Stimulated activated CD8-positive, alpha-beta memory T cell treated with anti-CD3 and anti-CD28 coated beads, Interleukin-7, amount 100 ng/mL, for 1 hour (primary cell): ENCODE results near the gene ASTN2.

Experiments used
- DNase-seq, 2 donors: peaks; one replicate each; pipeline ENCODE4 v3.0.0-alpha.2; 2020; ENCODE audit warnings: low read depth in 2 of 2

ASTN2 gene

DNA sequence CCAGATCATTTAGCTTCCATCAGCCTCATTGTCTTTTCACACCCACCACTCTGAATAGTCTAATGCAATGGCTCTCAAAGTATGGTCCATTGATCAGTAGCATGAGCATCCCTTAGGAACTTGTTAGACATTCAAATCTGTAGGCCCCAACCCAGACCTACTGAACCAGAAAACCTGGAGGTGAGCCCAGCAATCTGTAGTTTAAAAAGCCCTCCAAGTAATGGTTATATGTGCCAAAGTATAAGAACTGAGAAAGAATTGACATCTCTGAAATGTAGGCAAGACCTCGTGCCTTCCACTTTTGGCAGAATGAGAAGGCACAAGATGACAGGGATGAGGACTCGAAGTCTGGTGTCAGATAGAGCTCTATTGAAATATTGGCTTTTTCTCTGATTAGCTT is 460.1 kb downstream of the ASTN2 start:
- no peak for DNase-seq

DNA sequence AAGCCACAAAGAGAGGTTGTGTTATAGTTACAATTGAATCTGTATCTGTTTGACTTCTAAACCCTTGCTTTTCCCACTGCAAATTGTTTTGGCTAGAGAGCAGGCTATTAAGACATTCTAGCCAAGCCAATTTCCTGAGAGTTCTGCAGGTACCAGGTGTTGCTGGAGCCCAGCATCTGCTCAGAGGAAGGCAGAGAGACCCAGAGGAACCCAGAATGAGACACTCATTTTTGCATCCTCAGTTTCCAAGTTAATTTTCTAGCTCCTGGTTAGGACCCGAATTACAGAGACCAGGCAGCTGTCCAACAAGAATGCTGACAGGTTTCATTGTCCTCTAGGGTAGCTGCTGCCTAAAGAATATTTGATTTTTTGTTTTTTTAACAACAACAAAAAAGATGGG is 461.6 kb downstream of the ASTN2 start:
- no peak for DNase-seq

DNA sequence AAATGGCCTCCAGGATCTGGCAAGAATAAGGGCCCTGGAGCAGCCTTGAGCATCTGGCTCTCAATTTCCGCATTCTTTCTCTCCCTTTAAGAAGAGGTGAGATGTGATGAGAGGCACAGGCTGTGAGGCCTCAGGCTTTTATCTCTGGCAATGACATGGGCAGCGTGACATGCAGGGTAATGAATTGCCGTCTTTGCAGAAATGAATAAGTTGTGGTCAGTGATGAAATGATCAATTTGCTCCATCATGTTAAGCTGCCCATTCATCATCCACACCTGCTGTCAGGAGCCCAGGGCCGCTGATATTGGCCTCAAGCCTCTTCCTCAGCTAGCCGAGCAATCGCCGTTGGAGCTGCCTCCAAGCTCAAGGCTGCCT is 462.4 kb downstream of the ASTN2 start:
- no peak for DNase-seq

DNA sequence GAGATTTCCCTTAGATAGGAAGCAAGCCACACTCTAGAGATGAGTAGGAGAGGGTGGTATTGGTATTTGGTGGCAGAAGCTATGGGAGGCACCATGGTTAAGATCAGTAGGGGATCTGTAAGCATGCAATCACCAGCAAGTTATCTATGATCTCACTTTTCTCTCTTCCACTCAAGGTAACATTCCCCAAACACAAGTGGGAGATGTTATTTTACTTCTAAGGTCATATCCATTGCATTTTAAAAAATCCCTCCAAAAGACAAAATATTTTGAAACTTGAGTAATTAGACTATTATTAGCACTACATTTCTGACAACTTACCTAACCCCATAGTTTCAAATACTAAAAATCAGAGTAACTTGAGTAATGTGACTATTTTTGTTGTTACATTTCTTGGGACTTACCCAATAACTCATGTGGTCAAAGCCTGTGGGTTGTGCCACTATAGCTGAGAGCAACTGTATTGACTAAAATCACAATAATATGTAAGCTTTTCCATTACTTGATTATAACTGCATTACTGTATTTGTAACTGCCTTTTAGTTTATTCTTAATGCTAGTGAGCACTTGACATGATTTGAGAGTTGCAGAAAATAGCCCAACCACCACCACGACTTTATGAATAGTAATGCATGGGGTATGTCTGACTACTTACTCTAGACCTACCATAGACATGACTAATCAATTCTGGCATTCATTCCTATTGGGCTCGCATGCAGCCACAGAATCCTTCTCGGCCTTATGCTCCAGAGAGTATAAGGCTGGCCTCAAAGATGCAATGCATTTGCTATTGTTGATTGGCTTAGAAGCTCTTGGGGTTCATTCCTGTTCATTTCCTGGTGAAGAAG is 463.0 kb downstream of the ASTN2 start:
- DNase-seq = no peak

DNA sequence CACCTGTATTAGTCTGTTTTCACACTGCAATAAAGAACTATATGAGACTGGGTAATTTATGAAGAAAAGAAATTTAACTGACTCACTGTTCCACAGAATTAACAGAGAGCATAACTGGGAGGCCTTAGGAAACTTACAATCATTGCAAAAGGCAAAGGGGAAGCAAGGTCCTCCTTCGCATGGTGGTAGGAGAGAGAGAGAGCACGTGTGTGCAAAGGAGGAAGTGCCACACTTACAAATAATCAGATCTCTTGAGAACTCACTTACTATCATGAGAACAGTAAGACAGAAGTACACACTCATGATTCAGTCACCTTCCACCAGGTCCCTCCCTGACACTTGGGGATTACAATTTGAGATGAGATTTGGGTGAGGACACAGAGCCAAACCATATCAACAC is 469.0 kb downstream of the ASTN2 start:
- no peak for DNase-seq

DNA sequence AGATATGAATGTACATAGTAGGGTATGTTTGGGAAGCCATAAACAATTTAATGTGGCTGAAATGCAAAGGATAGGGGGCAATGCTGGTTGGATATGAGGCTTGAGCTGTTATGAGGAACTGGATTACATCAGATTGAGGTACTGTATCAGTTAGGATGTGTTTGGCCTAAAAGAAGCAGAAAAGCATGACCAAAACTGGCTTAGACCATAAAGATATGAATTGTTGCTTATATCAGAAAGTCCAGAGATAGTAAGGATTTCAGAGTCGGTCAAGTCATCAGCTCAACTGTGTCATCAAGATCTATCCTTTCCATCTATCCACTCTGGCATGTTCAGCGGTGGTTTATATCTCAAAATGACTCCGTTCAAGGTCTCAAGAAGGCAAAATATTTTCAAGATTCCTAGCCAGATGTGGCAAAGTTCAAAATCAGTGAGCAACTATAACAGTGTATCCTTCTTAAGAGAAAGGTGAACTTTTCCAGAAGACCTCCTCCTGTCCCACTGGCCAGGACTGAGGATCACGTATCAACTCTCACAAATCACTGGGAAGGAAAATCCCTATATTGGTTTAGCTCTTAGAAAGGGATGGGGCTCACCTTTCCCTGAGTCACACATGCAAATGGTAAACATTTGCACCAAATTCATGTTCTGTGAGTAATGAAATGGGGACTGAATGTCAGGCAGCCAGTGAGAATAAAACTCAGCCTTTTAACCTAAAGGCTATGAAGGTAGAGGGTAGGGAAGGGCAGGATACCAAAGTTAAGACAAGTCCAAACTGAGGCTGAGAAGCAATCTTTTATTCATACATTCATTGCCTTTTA is 469.9 kb downstream of the ASTN2 start:
- no peak for DNase-seq

DNA sequence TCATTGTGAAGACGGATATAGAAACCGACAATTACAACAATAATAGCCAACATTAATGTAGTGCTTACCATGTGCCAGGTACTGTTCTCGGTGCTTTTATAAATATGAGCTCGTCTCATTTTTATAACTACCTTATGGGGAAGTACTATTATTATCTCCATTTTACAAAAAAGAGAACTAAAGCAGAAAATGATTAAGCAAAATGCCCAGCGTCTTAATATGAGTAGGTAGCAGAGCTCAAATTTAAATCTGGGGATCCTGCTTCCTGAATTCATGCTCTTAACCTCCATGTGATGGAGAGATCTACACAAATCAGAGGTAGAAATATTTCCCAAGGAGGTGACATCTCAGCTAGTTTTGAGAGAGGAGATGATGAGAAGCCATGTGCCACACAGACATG is 470.9 kb downstream of the ASTN2 start:
- no peak for DNase-seq

DNA sequence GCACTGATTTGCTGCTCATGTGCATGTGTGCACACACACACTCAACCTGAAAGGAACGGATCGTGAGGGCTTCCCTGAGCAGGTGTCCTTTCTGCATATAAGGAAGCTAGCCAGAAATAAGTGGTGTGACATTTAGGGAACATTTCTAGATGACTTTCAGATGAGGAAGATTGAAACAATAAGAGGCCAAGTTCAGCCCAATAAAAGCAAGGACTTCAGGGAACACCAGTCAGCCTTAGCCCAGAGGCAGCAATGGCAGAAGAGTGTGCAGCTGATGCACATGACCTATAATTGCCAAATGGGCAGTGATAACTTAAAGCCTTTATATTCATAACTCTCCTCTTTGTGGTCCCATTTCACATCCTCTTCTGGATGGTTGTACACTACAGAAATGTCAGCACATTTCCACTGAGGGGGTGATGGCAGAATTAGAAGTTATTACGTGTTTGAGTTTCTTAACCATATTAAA is 472.2 kb downstream of the ASTN2 start:
- DNase-seq = no peak

DNA sequence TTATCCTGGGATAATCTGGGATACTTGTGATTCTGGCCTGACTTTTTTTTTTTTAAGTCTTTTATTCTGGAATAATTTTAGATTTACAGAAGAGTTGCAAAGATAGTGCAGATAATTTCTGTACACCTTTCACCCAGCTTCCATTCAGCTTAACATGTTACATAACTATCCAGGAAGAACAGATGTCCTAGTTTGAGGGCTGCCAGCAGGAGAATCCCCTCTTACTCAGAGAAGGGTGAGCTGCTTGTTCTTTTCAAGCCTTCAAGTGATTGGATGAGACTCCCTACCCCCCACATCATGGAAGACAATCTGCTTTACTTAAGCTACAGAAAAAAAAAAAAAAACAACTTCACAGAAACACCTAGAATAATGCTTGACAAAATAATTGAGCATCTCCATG is 473.6 kb downstream of the ASTN2 start:
- no peak for DNase-seq

DNA sequence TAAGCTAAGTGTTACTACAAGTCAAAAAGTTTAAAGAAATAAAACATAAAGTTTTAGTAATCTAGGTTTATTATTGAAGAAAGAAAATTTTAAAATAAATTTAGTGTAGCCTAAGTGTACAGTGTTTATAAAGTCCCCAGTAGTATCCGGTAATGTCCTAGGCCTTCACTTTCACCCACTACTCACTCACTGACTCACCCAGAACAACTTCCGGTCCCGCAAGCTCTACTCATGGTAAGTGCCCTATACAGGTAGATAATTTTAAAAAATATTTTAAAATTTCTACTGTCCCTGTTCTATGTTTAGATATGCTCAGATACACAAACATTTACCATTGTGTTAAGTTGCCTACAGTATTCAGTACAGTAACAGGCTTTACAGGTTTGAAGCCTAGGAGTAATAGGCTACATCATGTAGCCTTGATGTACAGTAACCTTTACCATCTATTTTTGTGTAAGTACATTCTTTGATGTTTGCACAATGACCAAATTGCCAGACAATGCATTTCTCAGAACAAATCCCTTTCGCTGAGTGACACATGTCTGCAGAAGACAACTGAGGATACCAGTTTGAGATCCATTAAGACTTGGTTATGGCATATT is 474.1 kb downstream of the ASTN2 start:
- DNase-seq = no peak

DNA sequence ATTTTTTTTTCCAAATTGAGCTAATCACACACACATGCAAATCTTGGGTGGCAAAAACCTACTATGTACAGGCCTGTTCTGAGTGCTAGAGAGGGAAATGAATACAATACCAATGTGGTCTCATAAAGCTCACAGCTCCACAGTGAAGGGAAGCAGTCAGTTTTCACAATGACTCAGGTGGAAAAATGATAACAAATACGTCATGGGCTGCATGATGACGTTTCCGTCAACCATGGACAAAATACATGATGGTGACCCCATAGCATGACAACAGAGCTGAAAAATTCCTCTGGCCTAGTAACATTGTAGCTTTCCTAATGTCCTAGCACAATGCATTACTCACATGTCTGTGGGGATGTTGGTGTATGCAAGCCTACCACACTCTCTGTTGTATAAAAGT is 475.2 kb downstream of the ASTN2 start:
- DNase-seq = no peak

DNA sequence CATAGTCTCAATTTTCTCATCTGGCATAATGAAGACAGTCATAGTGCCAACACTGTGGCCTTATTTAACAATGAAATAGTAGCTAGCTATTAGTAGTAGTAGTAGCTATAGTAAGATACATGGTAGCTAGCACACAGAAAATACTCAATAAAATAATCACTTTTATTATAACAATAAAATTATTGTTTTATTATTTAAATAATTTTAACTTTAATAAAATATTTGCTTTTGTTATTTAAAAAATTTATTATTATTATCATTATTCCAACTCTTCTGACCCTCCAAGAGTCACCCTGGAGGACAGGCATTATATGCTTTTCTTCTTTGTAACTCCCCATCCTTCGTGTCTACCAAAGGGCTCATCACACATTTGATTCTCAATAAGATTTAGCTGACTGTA is 475.7 kb downstream of the ASTN2 start:
- DNase-seq = no peak

DNA sequence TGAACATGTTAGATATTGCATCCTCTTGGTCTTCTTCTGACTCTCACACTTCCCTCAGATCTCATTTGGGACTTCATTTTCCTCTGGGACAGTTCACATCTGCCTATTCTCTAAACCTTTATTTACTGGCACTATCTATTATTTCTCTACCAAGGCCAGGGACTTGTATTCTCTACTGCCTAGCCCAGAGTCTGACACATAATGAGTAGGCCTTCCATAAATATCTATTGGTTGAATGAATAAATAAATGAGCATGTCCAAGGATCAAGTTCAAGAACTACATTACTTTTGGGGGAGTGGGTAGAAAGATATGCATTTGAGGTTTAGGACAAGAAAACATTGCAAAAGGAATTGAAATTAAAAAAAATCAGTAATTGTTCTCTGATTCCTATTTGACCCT is 477.5 kb downstream of the ASTN2 start:
- no peak for DNase-seq

DNA sequence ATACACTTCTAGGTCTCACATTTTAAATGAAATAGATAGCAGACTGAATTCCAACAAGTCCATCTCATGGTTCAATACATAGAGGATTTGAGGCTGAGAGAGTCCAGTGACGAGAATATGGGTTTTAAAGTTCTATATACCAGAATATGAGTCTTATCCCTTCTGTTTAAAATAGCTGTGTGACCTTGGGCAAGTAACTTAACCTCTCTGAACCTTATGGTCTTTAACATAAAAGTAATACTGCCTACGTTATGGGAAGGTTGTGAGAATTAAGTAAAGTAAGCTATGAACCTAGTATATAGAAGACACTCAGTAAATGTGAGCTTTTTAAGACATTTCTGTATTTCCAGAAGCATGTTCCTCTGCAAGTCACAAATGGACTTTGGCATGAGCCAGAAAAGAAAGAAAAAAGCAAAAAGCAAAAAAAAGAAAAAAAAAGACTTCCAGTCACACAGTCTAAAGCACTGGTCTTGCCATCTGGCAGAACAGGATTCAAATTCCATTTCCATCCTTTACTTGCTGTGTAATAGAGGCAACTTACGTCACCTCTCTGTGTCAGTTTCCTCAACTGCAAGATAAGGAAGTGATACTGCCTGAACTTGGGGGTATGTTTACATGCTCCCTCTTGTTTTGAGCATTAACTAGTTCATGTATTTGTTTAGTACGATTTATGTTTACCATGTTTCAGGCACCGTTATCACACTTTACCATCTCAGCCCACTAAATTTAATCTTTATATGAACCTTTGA is 479.5 kb downstream of the ASTN2 start:
- no peak for DNase-seq

DNA sequence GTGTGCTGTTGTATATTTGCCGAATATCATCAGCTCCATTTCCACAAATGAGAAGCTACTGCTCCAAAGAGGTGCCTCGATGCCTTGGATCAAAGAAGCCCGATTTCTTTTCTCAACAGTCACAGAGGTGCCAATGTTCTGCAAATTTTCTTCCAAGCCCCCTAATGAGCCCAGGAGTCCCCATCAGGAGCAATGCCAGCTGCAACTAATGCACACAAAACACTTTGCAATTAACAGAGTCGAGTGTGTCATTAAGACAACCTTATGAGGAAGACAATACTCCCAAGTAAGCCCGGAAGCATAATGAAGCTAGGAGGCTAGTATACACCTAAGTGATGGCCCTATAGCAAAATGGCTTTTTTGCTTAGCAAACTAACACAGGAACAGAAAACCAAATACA is 480.7 kb downstream of the ASTN2 start:
- no peak for DNase-seq

DNA sequence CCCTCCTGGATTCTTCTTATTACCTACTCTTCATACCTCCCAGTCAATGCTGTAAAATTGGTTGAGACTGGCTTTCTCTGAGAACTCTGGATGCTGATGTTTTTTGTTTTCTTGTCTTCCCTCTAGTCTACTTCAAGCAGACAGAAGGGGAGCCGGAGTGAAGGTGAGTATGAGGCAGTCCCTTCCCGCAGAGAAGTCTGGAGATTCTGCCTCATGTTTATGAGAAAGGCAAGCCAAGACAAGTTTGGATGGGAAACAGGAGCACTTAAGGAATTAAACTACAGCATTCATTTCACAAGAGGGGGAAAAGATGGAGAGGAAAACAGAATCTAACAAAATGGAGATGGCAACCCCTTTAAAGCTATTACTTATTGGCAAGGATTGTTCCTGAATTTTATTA is 481.6 kb downstream of the ASTN2 start:
- no peak for DNase-seq

DNA sequence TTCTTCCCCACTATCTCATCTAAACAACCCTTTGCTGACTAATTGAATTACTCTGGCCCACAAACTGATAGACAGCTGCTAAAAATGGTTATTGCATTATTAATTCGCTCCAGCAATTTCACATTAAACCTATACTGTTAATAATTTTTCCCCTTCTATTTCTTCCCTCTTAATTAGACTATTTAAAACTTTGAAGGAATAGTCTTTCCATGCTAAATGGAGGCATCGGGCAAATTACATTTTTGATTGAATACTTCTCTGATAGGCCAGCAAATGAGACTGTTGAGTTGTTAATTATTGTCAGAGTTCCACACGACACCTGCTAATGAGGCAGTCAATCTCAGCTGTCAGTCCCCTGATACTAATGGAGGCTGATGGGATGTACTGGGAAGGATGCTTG is 485.2 kb downstream of the ASTN2 start:
- no peak for DNase-seq

DNA sequence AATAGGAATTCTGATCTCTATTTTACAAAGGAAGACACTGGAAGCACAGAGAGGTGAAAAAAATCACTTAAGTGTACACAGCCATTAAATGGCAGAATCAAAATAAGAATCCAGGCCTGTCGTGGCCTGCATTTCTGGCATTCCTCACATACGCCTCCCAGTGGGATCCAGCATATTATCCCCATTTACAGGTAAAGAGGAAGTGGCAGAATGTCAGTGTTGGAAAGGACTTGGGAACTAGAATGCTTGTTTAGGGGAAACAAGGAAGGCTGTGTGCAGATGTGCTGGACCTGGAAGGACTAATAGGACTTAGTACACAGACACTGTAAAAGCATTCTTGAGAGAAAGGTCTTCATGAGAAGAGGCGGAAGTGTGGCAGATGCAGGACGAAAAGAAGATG is 486.0 kb downstream of the ASTN2 start:
- DNase-seq = no peak

DNA sequence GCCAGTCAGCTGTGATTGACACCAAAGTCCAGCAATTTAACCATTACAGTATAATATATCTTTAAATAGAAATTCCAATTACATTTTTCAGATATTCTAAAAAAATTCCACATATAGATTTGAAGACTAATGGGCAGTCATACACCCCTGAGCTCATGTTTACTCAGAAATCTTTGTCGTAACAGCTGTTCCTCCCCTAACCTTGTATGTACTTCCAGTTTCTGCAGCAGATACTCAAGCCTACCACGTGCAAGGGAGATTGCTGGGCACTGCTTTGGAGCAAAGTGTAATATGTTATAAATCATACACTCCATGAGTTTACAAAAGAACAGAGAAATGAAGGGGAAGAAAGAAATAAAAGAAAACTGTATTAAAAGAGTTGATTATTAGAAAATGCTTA is 486.6 kb downstream of the ASTN2 start:
- no peak for DNase-seq

DNA sequence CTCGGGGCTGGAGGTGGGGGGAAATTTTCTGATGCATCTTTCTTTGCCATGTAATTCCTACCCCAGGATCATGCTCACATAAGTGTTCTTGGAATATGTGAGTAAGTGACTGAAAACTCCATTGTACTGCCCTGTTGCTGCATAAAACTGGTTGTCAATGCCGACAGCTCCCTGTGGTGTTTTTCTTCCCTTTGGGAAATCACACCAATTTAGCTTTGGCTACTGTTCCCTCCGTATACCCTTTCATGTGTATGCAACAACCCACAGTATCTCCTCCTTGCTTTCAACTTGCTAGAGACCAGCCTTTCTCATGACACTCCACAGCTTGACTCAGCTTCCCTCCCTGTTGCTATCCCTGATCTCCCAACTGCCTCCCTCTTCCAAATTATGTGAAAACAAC is 487.1 kb downstream of the ASTN2 start:
- no peak for DNase-seq

DNA sequence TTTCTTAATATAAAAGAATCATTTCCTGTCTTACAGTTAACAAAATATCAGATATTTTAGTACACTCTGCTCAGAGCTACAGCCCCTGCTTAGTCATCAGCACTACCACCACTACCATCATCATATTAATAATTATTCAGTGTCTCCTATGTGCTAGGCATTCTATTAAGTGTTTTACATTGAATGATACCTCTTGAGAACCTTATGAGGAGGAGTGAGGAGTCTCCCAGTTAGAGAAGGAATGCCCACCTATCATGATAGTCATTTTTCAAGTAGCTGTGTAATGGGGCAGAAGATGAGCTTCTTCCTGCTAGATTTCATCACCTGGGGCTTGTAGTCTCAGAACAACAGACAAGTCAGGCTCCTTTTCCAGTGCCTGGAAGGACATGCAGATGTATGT is 489.7 kb downstream of the ASTN2 start:
- no peak for DNase-seq

DNA sequence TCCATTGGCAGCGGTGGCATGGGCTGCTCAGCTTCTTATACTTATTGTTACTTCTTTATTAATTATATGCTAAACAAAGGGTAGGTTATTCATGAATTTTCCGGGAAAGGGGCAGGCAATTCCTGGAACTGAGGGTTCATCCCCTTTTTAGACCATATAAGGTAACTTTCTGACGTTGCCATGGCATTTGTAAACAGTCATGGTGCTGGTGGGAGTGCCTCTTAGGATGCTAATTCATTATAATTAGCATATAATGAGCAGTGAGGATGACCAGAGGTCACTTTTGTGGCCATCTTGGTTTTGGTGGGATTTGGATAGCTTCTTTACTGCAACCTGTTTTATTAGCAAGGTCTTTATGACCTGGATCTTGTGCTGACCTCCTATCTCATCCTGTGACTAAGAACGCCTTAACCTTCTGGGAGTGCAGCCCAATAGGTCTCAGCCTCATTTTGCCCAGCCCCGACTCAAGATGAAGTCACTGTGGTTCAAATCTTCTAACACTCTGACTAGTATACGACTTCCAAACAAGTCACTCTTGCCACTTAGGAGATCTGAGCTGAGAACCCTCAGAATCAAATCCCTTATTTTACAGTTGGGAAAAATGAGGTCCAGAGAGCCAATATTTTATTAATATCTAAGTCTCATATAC is 490.3 kb downstream of the ASTN2 start:
- no peak for DNase-seq
